ENCODE data around the gene ICAM4.
"Not testable (repeated sequence)": the region's sequence is repeated elsewhere in the genome, so short reads cannot be mapped to it uniquely, and the experiment has no call there.

Gene ICAM4

GRCh38 chr19:10274589-10274988, 12.2 kb upstream of the ICAM4 start:
- POLR2A ChIA-PET: interaction anchor here (1.6 kb wide), 1 partner anchor 9 kb away, joined by 4 read pairs; no protein-coding TSS in a partner anchor
- DNase-seq (ENCODE audit: extremely low spot score): no peak
- no peak for TF ChIP-seq CTCF (IDR thresholded peaks at IDR 0.05; ENCODE audit: control extremely low read depth, extremely low read depth, low read depth, missing control alignments)
- CTCF ChIA-PET: interaction anchor here (1.1 to 1.8 kb wide), 4 partner anchors 15 to 131 kb away, joined by 3 to 9 read pairs (median 6); partner anchors contain the start of gene ICAM5

- ChIA-PET CTCF (interaction anchor here (0.6 to 5.3 kb wide), 4 partner anchors 10 to 154 kb away, joined by 4 to 27 read pairs (median 5); no protein-coding TSS in a partner anchor), POLR2A (interaction anchor here (0.5 to 3.0 kb wide), 7 partner anchors 7 to 113 kb away, joined by 3 to 24 read pairs (median 5); partner anchors contain the start of gene ICAM1)
- no peak for TF ChIP-seq CTCF (IDR thresholded peaks at IDR 0.05; ENCODE audit: control extremely low read depth, extremely low read depth, low read depth, missing control alignments)
- no peak for DNase-seq (ENCODE audit: extremely low spot score)
Observed at GRCh38 chr19:10277795-10278589, 8.8 kb upstream of the ICAM4 start.

GRCh38 chr19:10278935-10279334, 7.8 kb upstream of the ICAM4 start:
- POLR2A ChIA-PET: interaction anchor here (0.5 to 3.0 kb wide), 3 partner anchors 8 to 175 kb away, joined by 4 to 24 read pairs (median 4); partner anchors contain the start of gene ICAM1
- no peak for DNase-seq (ENCODE audit: extremely low spot score)
- CTCF ChIA-PET: interaction anchor here (1.6 to 5.3 kb wide), 6 partner anchors 8 to 140 kb away, joined by 4 to 27 read pairs (median 6); partner anchors contain the start of gene ICAM1
- TF ChIP-seq CTCF (IDR thresholded peaks at IDR 0.05; ENCODE audit: control extremely low read depth, extremely low read depth, low read depth, missing control alignments): no peak

GRCh38 chr19:10279737-10280442, 6.9 kb upstream of the ICAM4 start:
- CTCF ChIA-PET: interaction anchor here (1.1 to 5.3 kb wide), 9 partner anchors 9 to 139 kb away, joined by 3 to 27 read pairs (median 4); partner anchors contain the start of genes ICAM1 and ICAM5
- no peak for TF ChIP-seq CTCF (IDR thresholded peaks at IDR 0.05; ENCODE audit: control extremely low read depth, extremely low read depth, low read depth, missing control alignments)
- DNase-seq (ENCODE audit: extremely low spot score): no peak
- POLR2A ChIA-PET: interaction anchor here (0.7 to 3.0 kb wide), 3 partner anchors 9 to 176 kb away, joined by 4 to 24 read pairs (median 9); partner anchors contain the start of genes ICAM1 and ICAM5

GRCh38 chr19:10282043-10282442, 4.7 kb upstream of the ICAM4 start:
- not testable (repeated sequence) for DNase-seq (ENCODE audit: extremely low spot score)
- POLR2A ChIA-PET: interaction anchor here (3.9 kb wide), 1 partner anchor 11 kb away, joined by 18 read pairs; the partner anchor contains the start of gene ICAM1
- CTCF ChIA-PET: interaction anchor here (2.1 kb wide), 1 partner anchor 107 kb away, joined by 10 read pairs; no protein-coding TSS in a partner anchor

- TF ChIP-seq CTCF (IDR thresholded peaks at IDR 0.05; ENCODE audit: control extremely low read depth, extremely low read depth, low read depth, missing control alignments): no peak
- DNase-seq (ENCODE audit: extremely low spot score): no peak
- ChIA-PET CTCF (interaction anchor here (2.1 to 3.8 kb wide), 2 partner anchors 24 to 105 kb away, joined by 10 to 17 read pairs; no protein-coding TSS in a partner anchor), POLR2A (interaction anchor here (1.5 to 3.9 kb wide), 3 partner anchors 8 to 12 kb away, joined by 4 to 18 read pairs (median 5); partner anchors contain the start of gene ICAM1)
Observed at GRCh38 chr19:10283301-10284064, 3.3 kb upstream of the ICAM4 start.
